Stomach smooth muscle (tissue), 2 donors: ENCODE measurements around the gene PTPRG.

Experiments used
- H3K27ac ChIP-seq: one replicate; pipeline ENCODE4 v1.7.0; 2013; ENCODE audit warnings: mild to moderate bottlenecking, low read length, inconsistent platforms
- H3K27me3 ChIP-seq, 2 donors: one replicate each; pipeline ENCODE4 v1.7.0; 2013; ENCODE audit warnings: low read length in 2 of 2; ENCODE audit not compliant: insufficient read depth in 2 of 2, control insufficient read depth in 1 of 2
- H3K36me3 ChIP-seq, 2 donors: one replicate each; pipeline ENCODE4 v1.7.0; 2013; ENCODE audit warnings: low read length in 2 of 2; ENCODE audit not compliant: control insufficient read depth in 2 of 2, insufficient read depth in 2 of 2
- H3K4me1 ChIP-seq: one replicate; pipeline ENCODE4 v1.7.0; 2013; ENCODE audit warnings: low read length; ENCODE audit not compliant: control insufficient read depth, insufficient read depth
- H3K4me3 ChIP-seq, 2 donors: one replicate each; pipeline ENCODE4 v1.7.0; 2013; ENCODE audit warnings: low read length in 2 of 2
- H3K9ac ChIP-seq, 2 donors: one replicate each; pipeline ENCODE4 v1.7.0; 2013; ENCODE audit warnings: low read length in 2 of 2, mild to moderate bottlenecking in 1 of 2
- H3K9me3 ChIP-seq, 2 donors: one replicate each; pipeline ENCODE4 v1.7.0; 2013; ENCODE audit warnings: low read length in 2 of 2; ENCODE audit not compliant: control insufficient read depth in 2 of 2
- donor health status: healthy.
- donor health status: Pancreatic carcinoma.

The PTPRG gene

DNA sequence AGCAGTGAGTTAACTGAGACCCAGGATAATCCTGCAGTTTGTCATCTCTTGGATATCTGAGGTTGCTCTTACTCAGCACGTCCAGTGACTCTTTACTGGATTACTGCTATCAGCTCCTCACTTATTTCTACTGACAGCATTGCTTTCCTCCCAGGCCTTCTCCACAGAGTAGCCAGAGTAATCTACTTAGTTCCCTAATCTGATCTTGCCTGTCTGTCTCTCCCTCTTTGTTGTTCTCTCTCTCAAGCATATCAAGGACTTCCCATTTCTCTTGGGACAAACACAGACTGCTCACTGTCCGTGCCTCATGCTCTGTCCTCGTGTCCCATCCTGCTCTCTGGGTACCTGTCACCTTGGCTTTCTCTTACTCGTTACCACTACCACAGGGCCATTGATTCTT, 435.7 kb downstream of the PTPRG start:
- H3K27ac ChIP-seq = no peak overlapping the region
- H3K9me3 ChIP-seq = no peaks in the 10 kb centered on the region
- no peak overlapping the region for H3K4me3 ChIP-seq
- no peak overlapping the region for H3K9ac ChIP-seq
- H3K36me3 ChIP-seq = no peaks in the 10 kb centered on the region
- no peaks in the 10 kb centered on the region for H3K27me3 ChIP-seq
- H3K4me1 ChIP-seq = no peaks in the 10 kb centered on the region

DNA sequence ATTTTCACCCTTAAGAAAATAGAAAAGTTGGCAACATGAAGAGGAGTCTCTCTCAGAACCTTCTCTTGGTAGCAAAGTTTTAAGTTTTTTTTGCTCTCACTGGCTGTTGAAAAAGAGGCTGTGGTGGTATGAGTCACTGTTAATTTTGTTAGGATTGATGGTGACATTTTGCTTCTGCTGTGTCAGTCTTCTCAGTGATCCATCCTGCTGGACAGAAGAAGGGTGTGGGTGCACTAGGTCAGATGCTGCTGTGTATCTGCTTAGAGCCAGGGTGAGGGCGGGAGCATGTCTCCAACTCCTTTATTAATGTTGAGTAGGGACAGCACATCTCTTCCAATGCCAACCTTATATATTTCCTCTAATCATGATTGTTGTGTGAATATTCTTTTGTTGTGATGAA, 442.5 kb downstream of the PTPRG start:
- Histone ChIP-seq H3K9ac (no peak overlapping the region), H3K27me3 (no peaks in the 10 kb centered on the region), H3K36me3 (peaks cover 0 to 9% of the 10 kb centered on the region in 2 donors), H3K9me3 (no peaks in the 10 kb centered on the region), H3K4me3 (no peak overlapping the region), H3K4me1 (no peaks in the 10 kb centered on the region), H3K27ac (no peak overlapping the region)

- Histone ChIP-seq H3K9me3 (no peaks in the 10 kb centered on the region), H3K4me1 (no peaks in the 10 kb centered on the region), H3K27me3 (no peaks in the 10 kb centered on the region), H3K27ac (no peak overlapping the region), H3K36me3 (peaks cover 0 to 9% of the 10 kb centered on the region in 2 donors), H3K9ac (no peak overlapping the region), H3K4me3 (no peak overlapping the region)
Observed at GRCh38 chr3:62007036-62007435, 445.7 kb downstream of the PTPRG start.

DNA sequence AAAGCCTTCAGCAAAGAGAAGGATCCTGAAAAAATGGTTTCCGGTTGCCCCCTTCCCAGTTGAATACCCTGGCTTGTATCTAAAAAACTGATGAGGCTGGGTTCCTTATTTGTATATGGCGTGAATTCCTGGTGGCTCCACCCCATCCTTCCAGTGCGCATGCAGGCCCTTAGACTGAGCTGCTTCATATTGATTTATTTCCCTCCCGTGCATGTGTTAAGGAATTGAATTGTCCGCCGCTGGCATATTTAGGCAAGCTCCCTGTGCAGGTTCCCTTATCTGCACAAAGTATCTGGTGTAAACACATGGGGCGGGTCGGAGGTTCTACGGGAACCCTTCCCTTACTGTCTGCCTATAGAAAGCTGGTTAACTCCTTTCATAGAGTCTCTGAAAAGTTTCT, 449.6 kb downstream of the PTPRG start:
- no peaks in the 10 kb centered on the region for H3K36me3 ChIP-seq
- H3K4me3 ChIP-seq = no peak overlapping the region
- H3K4me1 ChIP-seq = no peaks in the 10 kb centered on the region
- no peaks in the 10 kb centered on the region for H3K27me3 ChIP-seq
- no peaks in the 10 kb centered on the region for H3K9me3 ChIP-seq
- no peak overlapping the region for H3K27ac ChIP-seq
- no peak overlapping the region for H3K9ac ChIP-seq

GRCh38 chr3:62011666-62012065, 450.3 kb downstream of the PTPRG start:
- Histone ChIP-seq H3K9me3 (no peaks in the 10 kb centered on the region), H3K27me3 (no peaks in the 10 kb centered on the region), H3K9ac (no peak overlapping the region), H3K4me3 (no peak overlapping the region), H3K36me3 (no peaks in the 10 kb centered on the region), H3K4me1 (no peaks in the 10 kb centered on the region), H3K27ac (no peak overlapping the region)

- H3K4me3 ChIP-seq = no peak overlapping the region
- no peak overlapping the region for H3K9ac ChIP-seq
- H3K9me3 ChIP-seq = no peaks in the 10 kb centered on the region
- no peaks in the 10 kb centered on the region for H3K27me3 ChIP-seq
- H3K27ac ChIP-seq = no peak overlapping the region
- H3K36me3 ChIP-seq = peaks cover 0 to 4% of the 10 kb centered on the region in 2 donors
- H3K4me1 ChIP-seq = no peaks in the 10 kb centered on the region
Observed at GRCh38 chr3:62013951-62014350, 452.6 kb downstream of the PTPRG start.

GRCh38 chr3:62015111-62015510, 453.7 kb downstream of the PTPRG start:
- no peaks in the 10 kb centered on the region for H3K9me3 ChIP-seq
- H3K9ac ChIP-seq = no peak overlapping the region
- H3K4me1 ChIP-seq = no peaks in the 10 kb centered on the region
- no peak overlapping the region for H3K27ac ChIP-seq
- H3K4me3 ChIP-seq = no peak overlapping the region
- no peaks in the 10 kb centered on the region for H3K27me3 ChIP-seq
- H3K36me3 ChIP-seq = peaks cover 0 to 4% of the 10 kb centered on the region in 2 donors

DNA sequence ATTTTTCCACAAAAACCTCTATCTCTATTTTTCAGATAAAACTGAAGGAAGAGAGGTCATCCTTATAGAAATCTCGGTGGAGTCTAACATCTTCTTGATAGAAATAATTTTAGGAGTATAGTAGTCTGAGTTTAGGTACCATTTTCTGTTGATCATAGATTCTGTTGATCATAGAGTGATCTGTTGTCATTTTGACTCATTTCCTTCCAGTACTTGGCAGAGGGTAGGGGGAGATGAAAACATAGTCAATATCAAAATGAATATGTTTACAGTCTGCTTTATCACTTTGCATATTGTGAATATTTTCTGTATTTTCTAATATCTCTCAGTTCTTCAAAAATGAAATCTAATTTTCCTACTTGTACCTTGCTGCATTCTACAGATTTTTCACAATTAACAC, 458.5 kb downstream of the PTPRG start:
- H3K9ac ChIP-seq = no peak overlapping the region
- H3K27me3 ChIP-seq = no peaks in the 10 kb centered on the region
- no peaks in the 10 kb centered on the region for H3K4me1 ChIP-seq
- peaks cover 0 to 4% of the 10 kb centered on the region in 2 donors for H3K36me3 ChIP-seq
- H3K27ac ChIP-seq = no peak overlapping the region
- no peaks in the 10 kb centered on the region for H3K9me3 ChIP-seq
- H3K4me3 ChIP-seq = no peak overlapping the region

DNA sequence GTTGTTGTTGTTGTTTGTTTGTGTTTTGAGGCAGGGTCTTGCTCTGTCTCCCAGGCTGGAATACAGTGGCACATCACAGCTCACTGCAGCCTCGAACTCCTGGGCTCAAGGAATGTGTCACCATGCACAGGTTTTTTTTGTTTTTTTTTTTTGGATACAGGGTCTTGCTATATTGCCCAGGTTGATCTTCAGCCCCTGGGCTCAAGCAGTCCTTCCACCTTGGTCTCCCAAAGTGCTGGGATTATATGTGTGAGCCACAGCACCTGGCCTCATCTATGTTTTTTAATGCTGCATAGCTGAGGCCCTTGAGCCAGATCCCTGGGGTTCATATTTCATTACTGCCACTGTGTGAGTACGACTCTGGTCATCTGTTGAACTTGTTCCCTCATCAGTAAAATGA, 459.3 kb downstream of the PTPRG start:
- H3K27me3 ChIP-seq = no peaks in the 10 kb centered on the region
- no peaks in the 10 kb centered on the region for H3K9me3 ChIP-seq
- H3K4me3 ChIP-seq = no peak overlapping the region
- no peak overlapping the region for H3K27ac ChIP-seq
- no peaks in the 10 kb centered on the region for H3K4me1 ChIP-seq
- no peak overlapping the region for H3K9ac ChIP-seq
- H3K36me3 ChIP-seq = peaks cover 0 to 4% of the 10 kb centered on the region in 2 donors

DNA sequence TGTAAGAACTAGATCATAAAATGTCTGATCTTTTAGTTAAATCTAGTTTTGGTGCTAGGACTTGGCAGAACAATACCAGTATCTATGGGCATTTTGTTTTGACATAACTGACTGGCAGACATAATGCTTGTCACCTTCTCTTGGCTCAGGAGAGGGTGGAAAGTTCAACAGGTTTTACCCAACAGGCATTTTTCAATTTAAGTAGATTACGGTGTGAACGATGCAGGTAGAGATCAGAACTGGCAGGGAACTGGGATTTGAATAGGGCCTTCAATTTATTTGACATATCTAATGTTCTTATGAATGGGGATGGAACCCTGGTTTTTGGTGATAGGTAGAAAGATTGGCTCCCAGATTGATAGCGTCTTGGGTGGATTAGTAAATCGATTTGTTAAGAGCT, 460.9 kb downstream of the PTPRG start:
- Histone ChIP-seq H3K27me3 (no peaks in the 10 kb centered on the region), H3K27ac (no peak overlapping the region), H3K9me3 (no peaks in the 10 kb centered on the region), H3K4me3 (no peak overlapping the region), H3K36me3 (peaks cover 0 to 4% of the 10 kb centered on the region in 2 donors), H3K9ac (no peak overlapping the region), H3K4me1 (peaks cover 2% of the 10 kb centered on the region)

GRCh38 chr3:62024882-62025281, 463.5 kb downstream of the PTPRG start:
- H3K27ac ChIP-seq = no peak overlapping the region
- H3K36me3 ChIP-seq = no peaks in the 10 kb centered on the region
- H3K27me3 ChIP-seq = no peaks in the 10 kb centered on the region
- no peaks in the 10 kb centered on the region for H3K9me3 ChIP-seq
- H3K4me3 ChIP-seq = no peak overlapping the region
- no peak overlapping the region for H3K9ac ChIP-seq
- peaks cover 8% of the 10 kb centered on the region for H3K4me1 ChIP-seq
